Measurements from ENCODE around the gene MED13L.

- TF ChIP-seq CTCF (conservative IDR thresholded peaks at IDR 0.05; ENCODE audit: low read depth, low read length) = no peak
- no peak for TF ChIP-seq RFX5 (IDR thresholded peaks at IDR 0.05; ENCODE audit: low read depth, low read length)
- TF ChIP-seq POLR2A (IDR thresholded peaks at IDR 0.05; ENCODE audit: low read depth, low read length) = no peak
- TF ChIP-seq RCOR1 (IDR thresholded peaks at IDR 0.05; ENCODE audit: insufficient replicate concordance, low read length) = no peak
- no peak for TF ChIP-seq MAZ (IDR thresholded peaks at IDR 0.05; ENCODE audit: borderline replicate concordance, low read depth, low read length)
- no peak for TF ChIP-seq MXI1 (IDR thresholded peaks at IDR 0.05; ENCODE audit: borderline replicate concordance, low read depth, low read length)
- TF ChIP-seq CEBPB (IDR thresholded peaks at IDR 0.05; ENCODE audit: low read depth, low read length) = no peak
- no peak for TF ChIP-seq USF2 (IDR thresholded peaks at IDR 0.05; ENCODE audit: low read depth, low read length)
- no peak for TF ChIP-seq ELK1 (IDR thresholded peaks at IDR 0.05; ENCODE audit: borderline replicate concordance, low read depth, low read length)
- TF ChIP-seq SMC3 (IDR thresholded peaks at IDR 0.05; ENCODE audit: low read depth, low read length) = no peak
Measured at GRCh38 chr12:116257215-116257614, 20.3 kb downstream of the MED13L start.
